Uterus (tissue), 2 donors: Measurements from ENCODE around the gene LASP1.

Experiments used
- POLR2A ChIP-seq, 2 donors: fragments of 450-650 bp; IDR thresholded peaks; one replicate each; pipeline ENCODE4 v1.6.1; 2016; ENCODE audit warnings: antibody characterized with exemption in 2 of 2, mild to moderate bottlenecking in 1 of 2, moderate library complexity in 1 of 2
- TF ChIP-seq, protein P1 (sequence below), 4 experiments: fragments of 200-600 bp in 2 of 4; fragments of 450-650 bp in 2 of 4; sonication (generic) in 2 of 4; IDR thresholded peaks; one replicate each; pipeline ENCODE4 v1.5.1; 2016 to 2019; ENCODE audit warnings: antibody characterized with exemption in 4 of 4, mild to moderate bottlenecking in 2 of 4, moderate library complexity in 1 of 4

DNA sequence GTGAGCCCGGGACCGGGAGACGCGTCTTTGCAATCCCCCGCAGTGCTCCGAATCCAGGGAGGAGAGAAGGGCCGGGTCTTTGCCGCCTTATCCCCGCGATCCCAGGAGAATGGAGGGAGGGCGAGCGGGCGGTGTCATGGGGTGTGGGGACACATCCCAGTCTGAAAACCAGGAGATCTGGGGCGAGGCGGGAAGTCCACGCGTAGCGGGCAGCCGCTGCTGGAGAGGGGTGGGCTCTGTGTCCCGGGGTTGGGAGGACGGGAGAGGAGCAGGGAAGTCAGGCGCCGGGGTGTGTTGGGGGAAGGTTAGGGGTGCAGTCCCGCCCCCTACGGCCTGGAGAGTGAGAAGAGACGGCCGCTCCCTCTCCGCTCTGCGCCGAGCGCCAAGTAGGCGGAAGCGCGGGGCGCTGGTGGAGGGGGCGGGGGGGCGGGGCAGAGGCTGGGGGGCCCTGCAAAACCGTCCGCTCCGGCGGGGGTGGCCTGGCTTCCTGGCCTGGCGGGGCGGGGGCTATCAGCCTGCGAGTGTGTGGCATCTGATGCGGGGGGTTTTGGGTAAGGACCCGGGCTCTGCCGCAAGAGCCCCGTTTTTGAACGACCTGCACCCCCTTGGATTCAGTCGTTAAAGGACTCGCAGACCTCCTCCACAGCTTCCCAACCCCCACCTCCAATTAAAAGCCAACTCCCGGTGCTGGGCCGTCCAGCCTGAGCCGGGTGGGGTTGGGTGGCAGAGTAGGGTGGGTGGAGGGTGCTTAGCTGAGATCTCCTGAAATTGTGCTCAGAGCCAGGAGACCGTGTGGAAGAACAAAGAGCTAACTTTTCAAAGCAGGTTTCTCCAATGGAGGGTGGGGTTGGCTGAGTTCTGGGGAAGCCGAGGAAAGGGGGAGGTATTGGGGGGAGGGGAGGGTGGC is 654 bp downstream of the LASP1 start:
- TF ChIP-seq POLR2A (IDR thresholded peaks at IDR 0.05), result no peak
- TF ChIP-seq, protein P1, sequence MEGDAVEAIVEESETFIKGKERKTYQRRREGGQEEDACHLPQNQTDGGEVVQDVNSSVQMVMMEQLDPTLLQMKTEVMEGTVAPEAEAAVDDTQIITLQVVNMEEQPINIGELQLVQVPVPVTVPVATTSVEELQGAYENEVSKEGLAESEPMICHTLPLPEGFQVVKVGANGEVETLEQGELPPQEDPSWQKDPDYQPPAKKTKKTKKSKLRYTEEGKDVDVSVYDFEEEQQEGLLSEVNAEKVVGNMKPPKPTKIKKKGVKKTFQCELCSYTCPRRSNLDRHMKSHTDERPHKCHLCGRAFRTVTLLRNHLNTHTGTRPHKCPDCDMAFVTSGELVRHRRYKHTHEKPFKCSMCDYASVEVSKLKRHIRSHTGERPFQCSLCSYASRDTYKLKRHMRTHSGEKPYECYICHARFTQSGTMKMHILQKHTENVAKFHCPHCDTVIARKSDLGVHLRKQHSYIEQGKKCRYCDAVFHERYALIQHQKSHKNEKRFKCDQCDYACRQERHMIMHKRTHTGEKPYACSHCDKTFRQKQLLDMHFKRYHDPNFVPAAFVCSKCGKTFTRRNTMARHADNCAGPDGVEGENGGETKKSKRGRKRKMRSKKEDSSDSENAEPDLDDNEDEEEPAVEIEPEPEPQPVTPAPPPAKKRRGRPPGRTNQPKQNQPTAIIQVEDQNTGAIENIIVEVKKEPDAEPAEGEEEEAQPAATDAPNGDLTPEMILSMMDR (IDR thresholded peaks at IDR 0.05), result peak in 1 of 4 experiments; percentile 5
